SK-N-SH (cell line): ENCODE data around the gene FBXO42. TPM values are rescaled to one million over a fixed set of nuclear protein-coding genes. Genes with fewer than 3 reads are reported as not detected.

Experiments used
- CTCF ChIA-PET: fragments of 300-600, 350-600 bp; formaldehyde crosslinking; extraction: SDS; loops from one replicate; lab custom pipeline; 2021; lab: Yijun Ruan, JAX
- POLR2A ChIA-PET: fragments of 350-600 bp; sonication (Branson Sonifier 250); formaldehyde crosslinking; extraction: SDS; loops from one replicate; lab custom pipeline; 2020; ENCODE audit warnings: antibody characterized with exemption, inconsistent platforms; lab: Yijun Ruan, JAX
- DNase-seq: peaks from one replicate; pipeline ENCODE4 v3.0.0; 2012
- H2AFZ ChIP-seq: fragments of 200-600 bp; sonication (generic); 2 replicates; pipeline ENCODE4 v1.8.1; 2016; ENCODE audit warnings: antibody characterized with exemption, mild to moderate bottlenecking, low read depth
- H3F3A ChIP-seq: fragments of 200-600 bp; sonication (generic); replicated peaks from 2 replicates; pipeline ENCODE3; 2016; ENCODE audit warnings: antibody characterized with exemption, mild to moderate bottlenecking; ENCODE audit not compliant: insufficient read depth
- H3K27ac ChIP-seq, 2 experiments: fragments of 200-500 bp in 1 of 2; fragments of 200-600 bp in 1 of 2; sonication (Bioruptor generic) in 1 of 2; sonication (generic), shearing (Covaris generic) in 1 of 2; 2 replicates each; pipeline versions ENCODE4 v1.5.1 to v1.6.1; 2014 to 2016; ENCODE audit warnings: low read depth in 2 of 2, inconsistent platforms in 1 of 2, low read length in 1 of 2, mild to moderate bottlenecking in 1 of 2, mixed read lengths in 1 of 2
- H3K27me3 ChIP-seq: fragments of 200-600 bp; sonication (generic), shearing (Covaris generic); 2 replicates; pipeline ENCODE4 v1.6.1; 2016; ENCODE audit warnings: mixed run types; ENCODE audit not compliant: insufficient read depth
- H3K36me3 ChIP-seq, 2 experiments: fragments of 200-500 bp in 1 of 2; fragments of 200-600 bp in 1 of 2; sonication (Bioruptor generic) in 1 of 2; sonication (generic) in 1 of 2; replicated peaks in 1 of 2; 2 replicates each; pipeline versions ENCODE3 to v1.5.1; 2014 to 2016; ENCODE audit warnings: low read length in 1 of 2, mild to moderate bottlenecking in 1 of 2; ENCODE audit not compliant: insufficient read depth in 2 of 2, control insufficient read depth in 1 of 2
- H3K4me1 ChIP-seq, 2 experiments: fragments of 200-500 bp in 1 of 2; fragments of 200-600 bp in 1 of 2; sonication (Bioruptor generic) in 1 of 2; sonication (generic), shearing (Covaris generic) in 1 of 2; 2 replicates each; pipeline versions ENCODE4 v1.5.1 to v1.6.1; 2014 to 2016; ENCODE audit warnings: low read depth in 1 of 2, low read length in 1 of 2, mixed run types in 1 of 2; ENCODE audit not compliant: insufficient read depth in 2 of 2, control insufficient read depth in 1 of 2
- H3K4me2 ChIP-seq: fragments of 200-600 bp; sonication (generic), shearing (Covaris generic); 2 replicates; pipeline ENCODE4 v1.6.1; 2017; ENCODE audit warnings: mixed run types
- H3K4me3 ChIP-seq, 2 experiments: fragments of 200-500 bp in 1 of 2; fragments of 200-600 bp in 1 of 2; sonication (Bioruptor generic) in 1 of 2; sonication (generic), shearing (Covaris generic) in 1 of 2; 2 replicates each; pipeline versions ENCODE4 v1.5.1 to v1.8.1; 2014 to 2016; ENCODE audit warnings: low read depth in 2 of 2, inconsistent platforms in 1 of 2, low read length in 1 of 2, mild to moderate bottlenecking in 1 of 2, mixed read lengths in 1 of 2, moderate library complexity in 1 of 2
- H3K79me2 ChIP-seq: fragments of 200-600 bp; sonication (generic); 2 replicates; pipeline ENCODE4 v1.8.1; 2017; ENCODE audit warnings: mild to moderate bottlenecking; ENCODE audit not compliant: insufficient read depth
- H3K9ac ChIP-seq: fragments of 200-600 bp; sonication (generic); 2 replicates; pipeline ENCODE4 v1.6.1; 2017; ENCODE audit warnings: mixed run types
- H3K9me2 ChIP-seq: fragments of 200-600 bp; sonication (generic); 2 replicates; pipeline ENCODE4 v1.6.1; 2017; ENCODE audit warnings: mixed run types
- H3K9me3 ChIP-seq: fragments of 200-600 bp; sonication (generic); 2 replicates; pipeline ENCODE4 v1.6.1; 2017; ENCODE audit warnings: mixed run types, mild to moderate bottlenecking, moderate library complexity
- H4K20me1 ChIP-seq: fragments of 200-600 bp; sonication (generic); 2 replicates; pipeline ENCODE4 v1.6.1; 2017; ENCODE audit warnings: mild to moderate bottlenecking, mixed run types; ENCODE audit not compliant: insufficient read depth
- CTCF ChIP-seq: fragments of 200-600 bp; sonication (generic); IDR thresholded peaks from 2 replicates; pipeline ENCODE4 v1.6.1; 2017; ENCODE audit warnings: antibody characterized with exemption, mild to moderate bottlenecking, moderate library complexity
- ELF1 ChIP-seq: IDR thresholded peaks from 2 replicates; pipeline ENCODE4 v1.4.0; 2012
- EP300 ChIP-seq, 2 experiments: IDR thresholded peaks; 2 replicates each; pipeline versions ENCODE4 v1.4.0 to v1.6.1; 2012; ENCODE audit warnings: borderline replicate concordance in 1 of 2, low read depth in 1 of 2, low read length in 1 of 2
- FOSL2 ChIP-seq: IDR thresholded peaks from 2 replicates; pipeline ENCODE4 v1.4.0; 2012; ENCODE audit warnings: low read depth, mild to moderate bottlenecking, moderate library complexity, borderline replicate concordance
- GABPA ChIP-seq: IDR thresholded peaks from 2 replicates; pipeline ENCODE4 v1.4.0; 2012; ENCODE audit warnings: low read depth, mild to moderate bottlenecking
- GATA2 ChIP-seq: sonication (generic); formaldehyde crosslinking; IDR thresholded peaks from 2 replicates; pipeline ENCODE4 v1.5.0; 2020; ENCODE audit warnings: mild to moderate bottlenecking, missing genetic modification reagents
- IRF3 ChIP-seq: fragments of 150-350 bp; IDR thresholded peaks from 2 replicates; pipeline ENCODE4 v1.6.1; 2016; ENCODE audit warnings: mild to moderate bottlenecking, low read depth, low read length
- MAX ChIP-seq: IDR thresholded peaks from 2 replicates; pipeline ENCODE4 v1.4.0; 2012; ENCODE audit warnings: low read depth
- POLR2AphosphoS5 ChIP-seq: IDR thresholded peaks from 2 replicates; pipeline ENCODE4 v1.6.1; 2012; ENCODE audit warnings: low read depth, low read length
- RAD21 ChIP-seq: IDR thresholded peaks from 2 replicates; pipeline ENCODE4 v1.6.1; 2012; ENCODE audit warnings: mild to moderate bottlenecking, low read length
- RCOR1 ChIP-seq: fragments of 150-350 bp; IDR thresholded peaks from 2 replicates; pipeline ENCODE4 v1.6.1; 2017; ENCODE audit warnings: antibody characterized with exemption, low read length
- RFX5 ChIP-seq: IDR thresholded peaks from 2 replicates; pipeline ENCODE4 v1.6.1; 2012; ENCODE audit warnings: mild to moderate bottlenecking, improper control_type of control experiment, low read length
- SIN3A ChIP-seq: IDR thresholded peaks from 2 replicates; pipeline ENCODE4 v1.6.1; 2012; ENCODE audit warnings: low read depth, mild to moderate bottlenecking, low read length, moderate library complexity, borderline replicate concordance
- USF2 ChIP-seq: fragments of 150-350 bp; IDR thresholded peaks from 2 replicates; pipeline ENCODE4 v1.6.1; 2017; ENCODE audit warnings: antibody characterized with exemption, low read length, low read depth, borderline replicate concordance
- YY1 ChIP-seq: IDR thresholded peaks from 2 replicates; pipeline ENCODE4 v1.4.0; 2012; ENCODE audit warnings: low read depth, mild to moderate bottlenecking
- WGBS: methylation state at CpG from one replicate; pipeline ENCODE4 v1.1.6; 2017; ENCODE audit warnings: low lambda C conversion rate; 5-methylcytosine and 5-hydroxymethylcytosine counted together
- polyA plus RNA-seq, 3 experiments: library from polyadenylated mRNA; depleted of rRNA; stranded (reverse); fragments of >200 nt; gene quantifications; 2 replicates each; pipeline ENCODE4 v1.2.3, GENCODE V29; 2012

FBXO42 gene
- polyA plus RNA-seq, 1 of the 3 experiments (the other 2 are of a cell fraction): 8.6 TPM

- no peak for DNase-seq
- no peaks in the 10 kb centered on the region for H3K9me3 ChIP-seq
- ChIA-PET CTCF (interaction anchor here (1.0 kb wide), 1 partner anchor 49 kb away, joined by 4 read pairs; the partner anchor contains the start of gene FBXO42), POLR2A (no interaction called here)
- no peak overlapping the region for H2AFZ ChIP-seq
- H3K27ac ChIP-seq: no peak overlapping the region
- H3K79me2 ChIP-seq: peaks cover 3% of the 10 kb centered on the region; the same call in 1 of the 2 replicates
- no peak overlapping the region for H3K4me3 ChIP-seq
- WGBS: 94% methylated on average over 12 of the region's 12 CpGs
- no peaks in the 10 kb centered on the region for H3K4me1 ChIP-seq
- no peaks in the 10 kb centered on the region for H3K27me3 ChIP-seq
- H3F3A ChIP-seq: no peaks in the 10 kb centered on the region
- H3K4me2 ChIP-seq: no peak overlapping the region
- no peaks in the 10 kb centered on the region for H3K9me2 ChIP-seq
- TF ChIP-seq ELF1: no peak
- no peak for TF ChIP-seq RAD21
- no peak for TF ChIP-seq SIN3A
- TF ChIP-seq POLR2AphosphoS5: no peak
- no peak for TF ChIP-seq GABPA
- no peak for TF ChIP-seq YY1
- no peak for TF ChIP-seq RFX5
- TF ChIP-seq FOSL2: no peak
- no peak for TF ChIP-seq RCOR1
- TF ChIP-seq EP300 (IDR thresholded peaks at IDR 0.05; ENCODE audit: borderline replicate concordance in 1 of 2, low read depth in 1 of 2, low read length in 1 of 2): no peak
- TF ChIP-seq CTCF: no peak
- no peak for TF ChIP-seq GATA2 (CRISPR knock-in tag)
- no peak for TF ChIP-seq USF2
- TF ChIP-seq IRF3: no peak
- no peak for TF ChIP-seq MAX
- TF ChIP-seq, all 33 proteins: peak for 0
- Histone ChIP-seq H3K9ac (no peak overlapping the region), H3K36me3 (peaks cover 5 to 18% of the 10 kb centered on the region in 2 experiments), H4K20me1 (no peaks in the 10 kb centered on the region)
These were observed 49.3 kb downstream of the FBXO42 start for GRCh38 chr1:16302709-16303627.
